Loucy (cell line): Measurements from ENCODE around the gene CIC.

Source experiments
- H2AFZ ChIP-seq: fragments of 200-600 bp; sonication (generic); 2 replicates; pipeline ENCODE4 v1.6.0; 2016; ENCODE audit warnings: antibody characterized with exemption, mild to moderate bottlenecking, low read length, moderate library complexity
- H3F3A ChIP-seq: fragments of 200-600 bp; 2 replicates; pipeline ENCODE4 v1.6.0; 2016; ENCODE audit warnings: antibody characterized with exemption, low read depth, mild to moderate bottlenecking
- H3K27me3 ChIP-seq: fragments of 200-600 bp; sonication (generic); 2 replicates; pipeline ENCODE4 v1.6.1; 2014; ENCODE audit warnings: low read length, mild to moderate bottlenecking; ENCODE audit not compliant: insufficient read depth, poor library complexity, severe bottlenecking
- H3K36me3 ChIP-seq: fragments of 200-600 bp; sonication (generic); 2 replicates; pipeline ENCODE4 v1.6.1; 2016; ENCODE audit warnings: low read length; ENCODE audit not compliant: insufficient read depth
- H3K4me1 ChIP-seq: fragments of 200-600 bp; sonication (generic); 2 replicates; pipeline ENCODE4 v1.5.1; 2014; ENCODE audit warnings: low read length, mild to moderate bottlenecking; ENCODE audit not compliant: insufficient read depth, poor library complexity, severe bottlenecking
- H3K4me2 ChIP-seq: fragments of 200-600 bp; sonication (generic); 2 replicates; pipeline ENCODE4 v1.6.0; 2014; ENCODE audit warnings: antibody characterized with exemption, low read length, low read depth, mild to moderate bottlenecking; ENCODE audit not compliant: poor library complexity, severe bottlenecking
- H3K4me3 ChIP-seq: fragments of 200-600 bp; sonication (generic); 2 replicates; pipeline ENCODE4 v1.5.1; 2014; ENCODE audit warnings: low read length, mild to moderate bottlenecking, mixed read lengths; ENCODE audit not compliant: poor library complexity, severe bottlenecking
- H3K79me2 ChIP-seq: fragments of 200-600 bp; sonication (generic); 2 replicates; pipeline ENCODE4 v1.6.1; 2014; ENCODE audit warnings: low read length; ENCODE audit not compliant: insufficient read depth
- H3K9ac ChIP-seq: fragments of 200-600 bp; sonication (generic); 2 replicates; pipeline ENCODE4 v1.6.0; 2014; ENCODE audit warnings: mild to moderate bottlenecking, low read depth, low read length, moderate library complexity; ENCODE audit not compliant: poor library complexity, severe bottlenecking
- H3K9me2 ChIP-seq: fragments of 200-600 bp; sonication (generic); replicated peaks from 2 replicates; pipeline ENCODE4 v1.6.1; 2016; ENCODE audit warnings: low read depth, low read length, mixed read lengths
- H3K9me3 ChIP-seq: fragments of 200-600 bp; sonication (generic); 2 replicates; pipeline ENCODE4 v1.6.1; 2014; ENCODE audit warnings: mild to moderate bottlenecking, antibody characterized with exemption, low read length, low read depth; ENCODE audit not compliant: insufficient read depth
- H4K20me1 ChIP-seq: fragments of 200-600 bp; sonication (generic); 2 replicates; pipeline ENCODE4 v1.6.0; 2014; ENCODE audit warnings: antibody characterized with exemption, low read length, mild to moderate bottlenecking; ENCODE audit not compliant: insufficient read depth, poor library complexity, severe bottlenecking
- EZH2phosphoT487 ChIP-seq: fragments of 200-600 bp; IDR thresholded peaks from 2 replicates; pipeline ENCODE4 v1.6.1; 2018; ENCODE audit warnings: antibody characterized with exemption, mild to moderate bottlenecking, moderate library complexity, borderline replicate concordance
- TF ChIP-seq, protein P1 (sequence below): fragments of 200-600 bp; sonication (generic); conservative IDR thresholded peaks from 2 replicates; pipeline ENCODE4 v1.5.1; 2014; ENCODE audit warnings: mild to moderate bottlenecking, antibody characterized with exemption, low read length

The CIC gene

DNA sequence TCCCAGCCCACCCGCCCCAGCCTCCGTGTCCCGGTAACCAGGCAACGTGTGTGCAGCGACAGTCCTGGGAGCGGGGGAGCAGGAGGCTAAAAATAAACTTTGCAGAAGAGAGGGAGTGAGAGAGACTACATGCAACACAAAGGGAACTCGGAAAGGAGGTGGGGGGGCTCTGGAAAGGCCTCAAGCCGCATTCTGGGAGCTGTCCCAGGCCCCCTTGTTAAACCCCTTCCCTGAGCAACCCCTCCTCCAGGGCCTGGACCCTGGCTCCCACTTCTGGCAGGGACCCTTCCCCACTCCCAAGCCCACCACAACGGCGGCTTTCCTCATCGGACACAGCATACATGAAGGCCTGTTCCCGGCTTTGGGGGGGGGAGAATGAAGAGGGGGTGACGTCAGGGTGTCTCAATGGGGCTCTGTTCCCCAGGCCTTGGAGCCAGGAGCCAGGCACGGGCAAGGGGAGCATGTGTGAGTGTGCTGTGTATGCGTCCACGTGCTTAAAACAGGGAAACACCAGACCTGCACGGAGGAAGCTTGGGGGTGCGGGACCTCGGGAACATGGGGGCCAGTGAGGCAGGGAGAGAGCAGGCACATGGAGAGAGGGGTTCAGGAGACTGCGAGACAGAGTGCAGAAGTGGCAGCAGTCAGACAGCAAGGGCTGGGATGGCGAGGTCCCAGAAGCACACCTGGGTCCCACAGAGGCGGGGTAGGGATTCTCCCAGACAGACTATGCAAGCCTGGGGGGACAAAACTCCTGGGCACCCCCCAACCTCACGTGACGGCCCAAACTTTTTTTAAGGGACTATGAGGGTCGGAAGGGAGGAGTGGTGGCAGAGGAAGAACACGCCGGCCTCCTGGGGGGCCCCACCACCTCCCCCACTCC is 16.4 kb upstream of the CIC start:
- Histone ChIP-seq H3K36me3 (no peaks in the 10 kb centered on the region), H4K20me1 (no peaks in the 10 kb centered on the region), H2AFZ (no peak overlapping the region), H3K9me3 (no peaks in the 10 kb centered on the region), H3K4me3 (peak overlapping the region; percentile 89), H3K4me2 (peak overlapping the region; percentile 76), H3K27me3 (no peaks in the 10 kb centered on the region), H3K79me2 (peaks cover 38% of the 10 kb centered on the region), H3K4me1 (peaks cover 17% of the 10 kb centered on the region), H3F3A (no peaks in the 10 kb centered on the region), H3K9me2 (no peaks in the 10 kb centered on the region), H3K9ac (peak overlapping the region; percentile 84)
- no peak for TF ChIP-seq EZH2phosphoT487
- TF ChIP-seq, protein P1, sequence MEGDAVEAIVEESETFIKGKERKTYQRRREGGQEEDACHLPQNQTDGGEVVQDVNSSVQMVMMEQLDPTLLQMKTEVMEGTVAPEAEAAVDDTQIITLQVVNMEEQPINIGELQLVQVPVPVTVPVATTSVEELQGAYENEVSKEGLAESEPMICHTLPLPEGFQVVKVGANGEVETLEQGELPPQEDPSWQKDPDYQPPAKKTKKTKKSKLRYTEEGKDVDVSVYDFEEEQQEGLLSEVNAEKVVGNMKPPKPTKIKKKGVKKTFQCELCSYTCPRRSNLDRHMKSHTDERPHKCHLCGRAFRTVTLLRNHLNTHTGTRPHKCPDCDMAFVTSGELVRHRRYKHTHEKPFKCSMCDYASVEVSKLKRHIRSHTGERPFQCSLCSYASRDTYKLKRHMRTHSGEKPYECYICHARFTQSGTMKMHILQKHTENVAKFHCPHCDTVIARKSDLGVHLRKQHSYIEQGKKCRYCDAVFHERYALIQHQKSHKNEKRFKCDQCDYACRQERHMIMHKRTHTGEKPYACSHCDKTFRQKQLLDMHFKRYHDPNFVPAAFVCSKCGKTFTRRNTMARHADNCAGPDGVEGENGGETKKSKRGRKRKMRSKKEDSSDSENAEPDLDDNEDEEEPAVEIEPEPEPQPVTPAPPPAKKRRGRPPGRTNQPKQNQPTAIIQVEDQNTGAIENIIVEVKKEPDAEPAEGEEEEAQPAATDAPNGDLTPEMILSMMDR = no peak

DNA sequence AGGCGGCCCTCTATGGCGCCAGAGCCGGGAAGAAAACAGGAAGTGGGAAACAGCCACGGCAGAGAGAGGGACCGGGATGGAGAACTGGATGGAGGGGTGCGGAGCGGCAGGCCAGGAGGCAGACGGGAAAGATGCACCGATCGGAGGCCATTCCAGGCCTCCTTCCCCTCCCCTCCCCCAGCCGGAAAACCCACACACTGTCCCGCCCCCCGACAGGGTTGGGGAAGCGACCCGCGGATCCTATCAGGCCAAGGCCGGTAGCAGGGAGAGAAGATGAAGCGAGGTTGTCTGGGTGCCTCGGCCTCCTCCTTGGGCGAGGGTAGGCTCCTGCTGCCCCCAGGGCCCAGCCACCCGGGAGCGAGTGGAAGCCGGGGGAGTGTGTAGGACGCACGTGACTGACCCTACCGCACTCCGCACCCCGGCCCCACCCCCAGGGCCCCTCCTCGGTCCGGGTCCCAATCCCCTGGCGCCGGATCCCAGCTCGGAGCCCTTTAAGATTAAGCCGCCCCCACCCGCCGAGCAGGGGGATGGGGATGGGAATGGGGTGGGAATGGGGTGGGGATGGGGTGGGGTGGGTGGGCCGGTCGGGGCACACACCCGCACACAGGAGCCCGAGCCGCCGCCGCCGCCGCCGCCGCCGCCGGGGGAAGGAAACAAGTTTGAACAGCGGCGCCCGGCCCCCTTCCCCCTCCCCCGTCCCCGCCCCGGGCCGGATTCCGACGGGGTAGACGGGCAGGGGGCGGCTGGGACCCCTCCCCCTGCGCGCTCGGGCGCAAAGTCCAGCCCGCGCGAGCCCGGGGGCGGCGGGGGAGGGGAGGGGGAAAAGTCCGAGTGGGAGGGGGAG is 15.6 kb upstream of the CIC start:
- H2AFZ ChIP-seq = peak overlapping the region; percentile 85
- no peaks in the 10 kb centered on the region for H3F3A ChIP-seq
- peak overlapping the region; percentile 84 for H3K9ac ChIP-seq
- no peak for TF ChIP-seq EZH2phosphoT487
- TF ChIP-seq, protein P1 = no peak
- peak overlapping the region; percentile 80 for H3K4me2 ChIP-seq
- H3K9me2 ChIP-seq = no peaks in the 10 kb centered on the region
- no peaks in the 10 kb centered on the region for H3K27me3 ChIP-seq
- H3K79me2 ChIP-seq = peaks cover 38% of the 10 kb centered on the region
- no peaks in the 10 kb centered on the region for H4K20me1 ChIP-seq
- H3K36me3 ChIP-seq = no peaks in the 10 kb centered on the region
- peaks cover 17% of the 10 kb centered on the region for H3K4me1 ChIP-seq
- peak overlapping the region; percentile 89 for H3K4me3 ChIP-seq
- H3K9me3 ChIP-seq = no peaks in the 10 kb centered on the region

DNA sequence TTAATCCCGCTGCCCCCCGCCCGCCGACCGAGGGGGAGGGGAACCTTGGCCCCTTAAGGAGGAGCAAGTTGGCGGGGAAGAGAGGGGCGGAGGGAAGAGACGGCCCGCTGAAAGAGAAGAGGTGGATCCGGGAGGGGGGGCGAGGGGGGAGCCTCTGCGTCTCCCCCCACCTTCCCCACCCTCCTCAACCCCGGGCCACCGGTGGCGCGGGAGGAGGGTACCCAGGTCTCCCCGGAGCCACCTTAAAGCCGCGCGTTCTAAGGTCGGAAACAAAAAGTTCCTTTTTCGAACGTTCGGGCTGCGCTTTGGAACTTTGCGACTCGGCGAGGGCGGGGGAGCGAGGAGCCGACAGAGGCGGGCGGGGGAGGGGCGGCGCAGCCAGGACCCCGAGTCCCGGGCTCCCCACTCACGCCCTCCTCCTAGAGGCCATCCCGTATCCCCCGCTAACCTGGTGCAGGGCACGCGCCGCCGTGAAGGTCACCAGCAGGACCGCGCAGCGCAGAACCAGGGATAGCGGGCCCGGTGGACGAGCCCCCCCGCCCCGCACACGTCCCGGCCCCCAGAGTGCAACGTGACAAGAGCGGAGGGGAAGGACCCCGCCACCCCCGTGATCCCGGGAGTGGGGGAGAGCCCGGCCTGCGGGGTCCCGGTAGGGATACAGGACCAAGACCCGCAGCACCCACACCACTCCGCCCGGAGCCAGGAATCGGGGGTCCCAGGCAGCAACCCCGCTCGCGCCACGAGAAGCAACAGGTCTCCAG is 14.8 kb upstream of the CIC start:
- Histone ChIP-seq H2AFZ (peak overlapping the region; percentile 85), H3F3A (no peaks in the 10 kb centered on the region), H3K9ac (peak overlapping the region; percentile 84), H3K36me3 (no peaks in the 10 kb centered on the region), H3K4me2 (peak overlapping the region; percentile 80), H3K4me3 (peak overlapping the region; percentile 82), H3K79me2 (peaks cover 38% of the 10 kb centered on the region), H3K4me1 (peaks cover 17% of the 10 kb centered on the region), H3K9me2 (no peaks in the 10 kb centered on the region), H3K27me3 (no peaks in the 10 kb centered on the region), H3K9me3 (no peaks in the 10 kb centered on the region), H4K20me1 (no peaks in the 10 kb centered on the region)
- TF ChIP-seq, protein P1 = no peak
- no peak for TF ChIP-seq EZH2phosphoT487
